ENCODE measurements around the gene POLE2. TPM values are rescaled to one million over a fixed set of nuclear protein-coding genes. Genes with fewer than 3 reads are reported as not detected.

The POLE2 gene
- total RNA-seq, 1 experiment from 2014 or later, result 38.6 TPM

DNA sequence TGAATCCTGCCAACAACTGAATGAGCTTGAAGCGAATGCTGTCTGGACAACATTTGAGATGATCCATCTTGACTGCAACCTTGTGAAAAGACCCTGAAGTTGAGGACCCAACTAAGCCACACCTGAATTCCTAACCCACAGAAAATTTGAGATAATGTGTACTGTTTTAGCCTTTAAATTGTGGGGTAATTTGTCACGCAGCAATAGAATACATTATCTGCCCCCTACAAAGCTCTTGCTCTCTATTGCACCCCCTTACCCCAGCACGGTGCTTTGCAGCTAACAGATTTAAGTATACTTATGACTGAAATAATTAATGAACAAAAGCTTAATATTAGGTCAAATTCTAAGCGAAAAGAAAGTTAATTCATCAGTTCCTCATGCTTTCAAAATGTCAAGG is 1.6 kb downstream of the POLE2 start:
- Histone ChIP-seq H3K27ac (ENCODE audit: low read length) (no peak overlapping the region), H3K9ac (ENCODE audit: low read length) (no peak overlapping the region), H3K79me2 (ENCODE audit: low read length) (peaks cover 29% of the 10 kb centered on the region), H3K4me1 (ENCODE audit: insufficient read depth, low read length) (peaks cover 5% of the 10 kb centered on the region; the same call in 1 of the 2 replicates), H3K9me3 (ENCODE audit: low read length) (no peaks in the 10 kb centered on the region), H4K20me1 (ENCODE audit: low read length) (no peaks in the 10 kb centered on the region), H3K4me3 (ENCODE audit: low read length) (no peak overlapping the region; the same call in 1 of the 2 replicates), H3K36me3 (ENCODE audit: low read depth, low read length) (peaks cover 8% of the 10 kb centered on the region; the same call in 1 of the 2 replicates), H2AFZ (ENCODE audit: low read length) (no peak overlapping the region), H3F3A (ENCODE audit: low read length, unreplicated experiment) (no peaks in the 10 kb centered on the region), H3K27me3 (ENCODE audit: low read length) (no peaks in the 10 kb centered on the region), H3K4me2 (ENCODE audit: low read length) (peak overlapping the region; percentile 84), H3K9me2 (replicated peaks; ENCODE audit: low read length) (no peaks in the 10 kb centered on the region)
- ATAC-seq, result no peak
- BruUV-seq (replicated peaks), result no TSS peak
- ChIA-PET CTCF (no interaction called here), POLR2A (ENCODE audit: unreplicated experiment) (no interaction called here)
- no peak for DNase-seq
- intact Hi-C loops (cut with micrococcal nuclease), result no loop called here
- no peak for TF ChIP-seq EZH2phosphoT487 (IDR thresholded peaks at IDR 0.05; ENCODE audit: borderline replicate concordance, low read length)
- no peak for TF ChIP-seq EZH2 (IDR thresholded peaks at IDR 0.05; ENCODE audit: low read length, unreplicated experiment)
- TF ChIP-seq, protein P1, sequence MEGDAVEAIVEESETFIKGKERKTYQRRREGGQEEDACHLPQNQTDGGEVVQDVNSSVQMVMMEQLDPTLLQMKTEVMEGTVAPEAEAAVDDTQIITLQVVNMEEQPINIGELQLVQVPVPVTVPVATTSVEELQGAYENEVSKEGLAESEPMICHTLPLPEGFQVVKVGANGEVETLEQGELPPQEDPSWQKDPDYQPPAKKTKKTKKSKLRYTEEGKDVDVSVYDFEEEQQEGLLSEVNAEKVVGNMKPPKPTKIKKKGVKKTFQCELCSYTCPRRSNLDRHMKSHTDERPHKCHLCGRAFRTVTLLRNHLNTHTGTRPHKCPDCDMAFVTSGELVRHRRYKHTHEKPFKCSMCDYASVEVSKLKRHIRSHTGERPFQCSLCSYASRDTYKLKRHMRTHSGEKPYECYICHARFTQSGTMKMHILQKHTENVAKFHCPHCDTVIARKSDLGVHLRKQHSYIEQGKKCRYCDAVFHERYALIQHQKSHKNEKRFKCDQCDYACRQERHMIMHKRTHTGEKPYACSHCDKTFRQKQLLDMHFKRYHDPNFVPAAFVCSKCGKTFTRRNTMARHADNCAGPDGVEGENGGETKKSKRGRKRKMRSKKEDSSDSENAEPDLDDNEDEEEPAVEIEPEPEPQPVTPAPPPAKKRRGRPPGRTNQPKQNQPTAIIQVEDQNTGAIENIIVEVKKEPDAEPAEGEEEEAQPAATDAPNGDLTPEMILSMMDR (conservative IDR thresholded peaks at IDR 0.05; ENCODE audit: low read depth, low read length), result no peak

DNA sequence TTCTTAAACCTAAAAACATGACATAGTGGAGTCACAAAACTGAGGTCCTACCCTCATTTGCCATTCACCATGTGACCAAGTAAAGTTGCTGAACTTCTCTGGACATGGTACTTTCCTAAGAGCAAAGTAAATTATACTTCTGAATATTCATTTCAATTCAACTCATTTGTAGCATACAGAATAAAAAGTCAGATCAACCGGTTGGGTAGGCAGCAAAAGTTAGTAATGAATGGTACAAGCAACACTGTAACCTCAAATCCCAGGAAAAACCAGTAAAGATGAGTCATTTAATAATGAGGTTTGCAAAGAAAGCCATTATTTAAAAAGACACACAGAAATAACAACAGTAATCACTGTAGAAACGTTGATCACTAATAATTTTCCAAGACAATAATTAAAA is 8.7 kb downstream of the POLE2 start:
- no peak overlapping the region for H3K4me3 ChIP-seq (ENCODE audit: low read length)
- CTCF ChIA-PET, result no interaction called here
- H3K36me3 ChIP-seq (ENCODE audit: low read depth, low read length), result peaks cover 21% of the 10 kb centered on the region
- ATAC-seq, result peak; percentile 89
- H3K27ac ChIP-seq (ENCODE audit: low read length), result peak overlapping the region; percentile 36
- H4K20me1 ChIP-seq (ENCODE audit: low read length), result no peaks in the 10 kb centered on the region
- peak overlapping the region; percentile 62 for H3K4me2 ChIP-seq (ENCODE audit: low read length)
- no TSS peak for BruUV-seq (replicated peaks)
- H3K4me1 ChIP-seq (ENCODE audit: insufficient read depth, low read length), result peaks cover 13% of the 10 kb centered on the region
- H3K27me3 ChIP-seq (ENCODE audit: low read length), result no peaks in the 10 kb centered on the region
- no peaks in the 10 kb centered on the region for H3K79me2 ChIP-seq (ENCODE audit: low read length)
- no peaks in the 10 kb centered on the region for H3K9me2 ChIP-seq (replicated peaks; ENCODE audit: low read length)
- POLR2A ChIA-PET (ENCODE audit: unreplicated experiment), result no interaction called here
- intact Hi-C loops (cut with micrococcal nuclease), result no loop called here
- TF ChIP-seq EZH2 (IDR thresholded peaks at IDR 0.05; ENCODE audit: low read length, unreplicated experiment), result no peak
- TF ChIP-seq EZH2phosphoT487 (IDR thresholded peaks at IDR 0.05; ENCODE audit: borderline replicate concordance, low read length), result no peak
- TF ChIP-seq, protein P1 (conservative IDR thresholded peaks at IDR 0.05; ENCODE audit: low read depth, low read length), result no peak
- no peak overlapping the region for H2AFZ ChIP-seq (ENCODE audit: low read length)
- H3F3A ChIP-seq (ENCODE audit: low read length, unreplicated experiment), result no peaks in the 10 kb centered on the region
- H3K9ac ChIP-seq (ENCODE audit: low read length), result no peak overlapping the region
- H3K9me3 ChIP-seq (ENCODE audit: low read length), result no peaks in the 10 kb centered on the region
- peak; percentile 81 for DNase-seq

DNA sequence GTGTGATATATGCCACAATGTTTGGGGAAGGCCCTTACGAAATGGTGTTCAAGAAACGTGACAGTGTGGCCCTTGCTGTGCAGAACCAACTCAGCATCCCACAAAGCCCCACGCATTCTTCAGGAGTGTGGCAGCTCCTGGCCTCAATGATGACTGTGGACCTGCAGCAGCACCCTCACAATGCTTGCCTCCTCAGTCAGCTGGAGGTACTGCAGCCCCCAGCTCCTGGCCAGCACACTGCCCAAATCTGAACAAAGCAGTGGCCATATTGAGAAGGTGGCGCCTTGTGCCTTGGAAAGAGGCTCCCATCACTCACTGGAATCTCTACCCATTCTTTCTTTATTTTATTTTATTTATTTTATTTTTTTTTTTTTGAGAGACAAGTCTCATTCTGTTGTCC is 10.4 kb downstream of the POLE2 start:
- peaks cover 13% of the 10 kb centered on the region for H3K4me1 ChIP-seq (ENCODE audit: insufficient read depth, low read length)
- no peaks in the 10 kb centered on the region for H3K9me3 ChIP-seq (ENCODE audit: low read length)
- no peaks in the 10 kb centered on the region for H3K27me3 ChIP-seq (ENCODE audit: low read length)
- BruUV-seq (replicated peaks), result no TSS peak
- CTCF ChIA-PET, result no interaction called here
- no peak overlapping the region for H3K27ac ChIP-seq (ENCODE audit: low read length)
- H3K36me3 ChIP-seq (ENCODE audit: low read depth, low read length), result peaks cover 26% of the 10 kb centered on the region
- intact Hi-C loops (cut with micrococcal nuclease), result no loop called here
- POLR2A ChIA-PET (ENCODE audit: unreplicated experiment), result no interaction called here
- H3K4me2 ChIP-seq (ENCODE audit: low read length), result no peak overlapping the region
- ATAC-seq (no peak), DNase-seq (no peak)
- H3K9me2 ChIP-seq (replicated peaks; ENCODE audit: low read length), result no peaks in the 10 kb centered on the region
- H3K79me2 ChIP-seq (ENCODE audit: low read length), result no peaks in the 10 kb centered on the region
- H3K9ac ChIP-seq (ENCODE audit: low read length), result no peak overlapping the region
- no peak overlapping the region for H3K4me3 ChIP-seq (ENCODE audit: low read length)
- no peaks in the 10 kb centered on the region for H4K20me1 ChIP-seq (ENCODE audit: low read length)
- TF ChIP-seq, protein P1 (conservative IDR thresholded peaks at IDR 0.05; ENCODE audit: low read depth, low read length), result no peak
- TF ChIP-seq EZH2phosphoT487 (IDR thresholded peaks at IDR 0.05; ENCODE audit: borderline replicate concordance, low read length) (no peak), EZH2 (IDR thresholded peaks at IDR 0.05; ENCODE audit: low read length, unreplicated experiment) (no peak)
- H2AFZ ChIP-seq (ENCODE audit: low read length), result no peak overlapping the region
- no peaks in the 10 kb centered on the region for H3F3A ChIP-seq (ENCODE audit: low read length, unreplicated experiment)

All from PC-3 (cell line).